Keratinocyte (primary cell): ENCODE measurements around the gene GZMH. TPM values are rescaled to one million over a fixed set of nuclear protein-coding genes. Genes with fewer than 3 reads are reported as not detected.
"Not testable (repeated sequence)": the region's sequence is repeated elsewhere in the genome, so short reads cannot be mapped to it uniquely, and the experiment has no call there.

ENCODE experiments used
- DNase-seq: peaks from one replicate; pipeline ENCODE4 v3.0.0-alpha.2; 2011; ENCODE audit warnings: low read depth, missing footprints, low spot score
- FAIRE-seq: peaks from 2 replicates; lab custom pipeline; 2011; peaks lifted over from hg19 to GRCh38; lab: Jason Lieb, UNC
- H2AFZ ChIP-seq: 2 replicates; pipeline ENCODE4 v1.6.0; 2012; ENCODE audit warnings: low read length, control low read depth, inconsistent platforms; ENCODE audit not compliant: control insufficient read depth
- H3K27ac ChIP-seq: 2 replicates; pipeline ENCODE4 v1.5.1; 2011; ENCODE audit warnings: low read length; ENCODE audit not compliant: control insufficient read depth, insufficient read depth
- H3K27me3 ChIP-seq: 3 replicates; pipeline ENCODE4 v1.6.0; 2011; ENCODE audit warnings: low read length; ENCODE audit not compliant: control insufficient read depth, insufficient read depth; ENCODE audit errors: extremely low read depth
- H3K36me3 ChIP-seq, 2 experiments: 2 replicates in 1 of 2; 3 replicates in 1 of 2; pipeline ENCODE4 v1.5.1; 2011; ENCODE audit warnings: low read length in 2 of 2, mild to moderate bottlenecking in 1 of 2; ENCODE audit not compliant: control insufficient read depth in 2 of 2, insufficient read depth in 2 of 2; ENCODE audit errors: extremely low read depth in 1 of 2
- H3K4me1 ChIP-seq: 3 replicates; pipeline ENCODE4 v1.5.1; 2011; ENCODE audit warnings: low read length; ENCODE audit not compliant: control insufficient read depth, insufficient read depth; ENCODE audit errors: extremely low read depth
- H3K4me2 ChIP-seq: 3 replicates; pipeline ENCODE4 v1.6.0; 2011; ENCODE audit warnings: low read depth, low read length; ENCODE audit not compliant: control insufficient read depth, insufficient read depth; ENCODE audit errors: extremely low read depth
- H3K4me3 ChIP-seq, 3 experiments: fragments of 200-600 bp in 1 of 3; sonication (generic) in 1 of 3; 2 replicates in 2 of 3; 3 replicates in 1 of 3; pipeline ENCODE4 v1.5.1; 2011 to 2016; ENCODE audit warnings: low read length in 3 of 3, mild to moderate bottlenecking in 3 of 3, control low read depth in 2 of 3, inconsistent platforms in 1 of 3, low read depth in 1 of 3, mixed read lengths in 1 of 3, mixed run types in 1 of 3, moderate library complexity in 1 of 3; ENCODE audit not compliant: control insufficient read depth in 2 of 3, insufficient read depth in 2 of 3; ENCODE audit errors: extremely low read depth in 1 of 3
- H3K79me2 ChIP-seq: 2 replicates; pipeline ENCODE4 v1.6.0; 2012; ENCODE audit warnings: low read length; ENCODE audit not compliant: control insufficient read depth, insufficient read depth
- H3K9ac ChIP-seq: 3 replicates; pipeline ENCODE4 v1.6.0; 2011; ENCODE audit warnings: low read length; ENCODE audit not compliant: control insufficient read depth, insufficient read depth; ENCODE audit errors: extremely low read depth
- H3K9me1 ChIP-seq: 3 replicates; pipeline ENCODE4 v1.6.0; 2011; ENCODE audit warnings: low read length; ENCODE audit not compliant: control insufficient read depth, insufficient read depth; ENCODE audit errors: extremely low read depth
- H3K9me3 ChIP-seq: 2 replicates; pipeline ENCODE4 v1.5.1; 2012; ENCODE audit warnings: low read depth, low read length; ENCODE audit not compliant: control insufficient read depth
- H4K20me1 ChIP-seq: 3 replicates; pipeline ENCODE4 v1.6.0; 2011; ENCODE audit warnings: low read length; ENCODE audit not compliant: control insufficient read depth, insufficient read depth; ENCODE audit errors: extremely low read depth
- EZH2 ChIP-seq: IDR thresholded peaks from one replicate; pipeline ENCODE4 v1.6.1; 2012; ENCODE audit warnings: inconsistent platforms, mild to moderate bottlenecking, low read length, moderate library complexity
- dilution Hi-C: fragments of 300-500 bp; cut with MboI; formaldehyde crosslinking; loops from one replicate; pipeline ENCODE4 v1.7.0; 2020; ENCODE audit warnings: low sequenced_read_pairs; ENCODE audit not compliant: extremely low pct_ligation_motif_present
- polyA minus RNA-seq, 3 experiments: library from RNA; depleted of rRNA, polyadenylated mRNA; stranded (reverse); fragments of >200 nt; gene quantifications; 1 replicate in 1 of 3; 2 replicates in 1 of 3; 3 replicates in 1 of 3; pipeline ENCODE4 v1.2.3, GENCODE V29; 2011
- polyA plus RNA-seq, 5 experiments: library from polyadenylated mRNA; depleted of rRNA in 3 of 5; stranded (reverse) in 3 of 5; stranded (forward) in 1 of 5; unstranded in 1 of 5; fragments of >200 nt; gene quantifications; 1 replicate in 1 of 5; 2 replicates in 3 of 5; 3 replicates in 1 of 5; pipeline versions ENCODE4 v1.2.1 to v1.2.3, GENCODE V29; 2011 to 2012; ENCODE audit warnings: missing spikeins in 2 of 5, low read depth in 1 of 5, low replicate concordance in 1 of 5
- TF ChIP-seq, protein P1 (sequence below), 3 experiments: IDR thresholded peaks in 1 of 3; conservative IDR thresholded peaks in 1 of 3; optimal IDR thresholded peaks in 1 of 3; 2 replicates in 2 of 3; 3 replicates in 1 of 3; pipeline versions ENCODE3 to v1.5.1; 2011; ENCODE audit warnings: low read length in 3 of 3, mild to moderate bottlenecking in 3 of 3, moderate library complexity in 2 of 3, control low read depth in 1 of 3, inconsistent platforms in 1 of 3; ENCODE audit not compliant: insufficient read depth in 2 of 3; ENCODE audit errors: extremely low read depth in 1 of 3

Gene GZMH, protein sequence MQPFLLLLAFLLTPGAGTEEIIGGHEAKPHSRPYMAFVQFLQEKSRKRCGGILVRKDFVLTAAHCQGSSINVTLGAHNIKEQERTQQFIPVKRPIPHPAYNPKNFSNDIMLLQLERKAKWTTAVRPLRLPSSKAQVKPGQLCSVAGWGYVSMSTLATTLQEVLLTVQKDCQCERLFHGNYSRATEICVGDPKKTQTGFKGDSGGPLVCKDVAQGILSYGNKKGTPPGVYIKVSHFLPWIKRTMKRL
- polyA plus RNA-seq (0.14 TPM in 1 of 3 replicates, not detected in the others), polyA minus RNA-seq (not detected in 3 replicates)
- polyA plus RNA-seq (2011; ENCODE audit: low read depth): not detected
- not detected in 2 replicates for polyA plus RNA-seq (2011; cell fraction: cytosol; rRNA removed)
- not detected in 2 replicates for polyA plus RNA-seq (2011; cell fraction: nucleus; rRNA removed)
- not detected in 2 replicates for polyA plus RNA-seq (2012; ENCODE audit: low replicate concordance)
- not detected for polyA minus RNA-seq (2011; cell fraction: cytosol; rRNA and poly(A)+ RNA removed)
- polyA minus RNA-seq (2011; cell fraction: nucleus; rRNA and poly(A)+ RNA removed): not detected in 2 replicates

DNA sequence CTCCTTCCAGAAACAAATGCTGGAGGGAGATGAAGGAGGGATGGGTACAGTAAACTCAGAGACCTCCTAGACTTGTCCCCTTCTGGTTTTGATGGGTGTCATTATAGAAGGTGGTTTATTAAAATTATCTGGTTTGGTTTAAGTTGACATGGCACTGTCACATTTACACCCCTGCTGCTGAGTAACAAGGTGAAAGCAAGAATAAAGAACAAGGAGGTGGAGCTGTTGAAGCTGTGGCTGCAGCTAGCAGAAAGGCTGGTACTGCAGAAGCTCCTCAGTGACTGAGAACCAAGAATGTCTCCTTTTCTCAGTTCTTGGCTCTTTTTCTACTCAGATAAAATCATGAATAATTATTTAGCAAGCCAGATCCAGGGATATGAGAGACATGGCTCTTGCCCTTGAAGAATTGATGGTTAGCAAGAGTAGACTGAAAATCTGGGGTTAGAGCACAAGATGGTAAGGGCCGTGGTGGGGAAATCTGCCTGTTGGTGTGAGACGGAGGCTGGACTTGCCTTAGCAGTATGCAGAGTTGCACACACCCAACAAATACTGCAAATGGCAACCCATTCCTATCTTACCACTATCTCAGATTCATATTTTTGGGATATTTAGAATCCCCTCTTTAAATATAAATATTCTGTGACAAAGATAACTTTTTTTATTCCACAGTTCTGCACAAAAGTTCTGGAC, at the start of gene GZMH:
Gene GZMH (minus strand): TSS at position 31 of the 690 bp plus-strand sequence. CDS start 72 bp downstream, outside the sequence.
- Histone ChIP-seq H3K9me3 (no peaks in the 10 kb centered on the region), H3K4me2 (no peak within 1 kb of the TSS), H3K36me3 (no peaks in the 10 kb centered on the region), H2AFZ (no peak within 1 kb of the TSS), H3K9ac (no peak within 1 kb of the TSS), H3K9me1 (no peaks in the 10 kb centered on the region), H4K20me1 (no peaks in the 10 kb centered on the region), H3K79me2 (no peaks in the 10 kb centered on the region), H3K27me3 (no peaks in the 10 kb centered on the region), H3K4me1 (peaks cover 20% of the 10 kb centered on the region), H3K4me3 (no peak within 1 kb of the TSS), H3K27ac (no peak within 1 kb of the TSS)
- DNase-seq: no peak
- dilution Hi-C loops: no loop called here
- no peak for TF ChIP-seq EZH2
- TF ChIP-seq, protein P1, sequence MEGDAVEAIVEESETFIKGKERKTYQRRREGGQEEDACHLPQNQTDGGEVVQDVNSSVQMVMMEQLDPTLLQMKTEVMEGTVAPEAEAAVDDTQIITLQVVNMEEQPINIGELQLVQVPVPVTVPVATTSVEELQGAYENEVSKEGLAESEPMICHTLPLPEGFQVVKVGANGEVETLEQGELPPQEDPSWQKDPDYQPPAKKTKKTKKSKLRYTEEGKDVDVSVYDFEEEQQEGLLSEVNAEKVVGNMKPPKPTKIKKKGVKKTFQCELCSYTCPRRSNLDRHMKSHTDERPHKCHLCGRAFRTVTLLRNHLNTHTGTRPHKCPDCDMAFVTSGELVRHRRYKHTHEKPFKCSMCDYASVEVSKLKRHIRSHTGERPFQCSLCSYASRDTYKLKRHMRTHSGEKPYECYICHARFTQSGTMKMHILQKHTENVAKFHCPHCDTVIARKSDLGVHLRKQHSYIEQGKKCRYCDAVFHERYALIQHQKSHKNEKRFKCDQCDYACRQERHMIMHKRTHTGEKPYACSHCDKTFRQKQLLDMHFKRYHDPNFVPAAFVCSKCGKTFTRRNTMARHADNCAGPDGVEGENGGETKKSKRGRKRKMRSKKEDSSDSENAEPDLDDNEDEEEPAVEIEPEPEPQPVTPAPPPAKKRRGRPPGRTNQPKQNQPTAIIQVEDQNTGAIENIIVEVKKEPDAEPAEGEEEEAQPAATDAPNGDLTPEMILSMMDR (optimal IDR thresholded peaks at IDR 0.05 in 1 of 3, IDR thresholded peaks at IDR 0.05 in 1 of 3, conservative IDR thresholded peaks at IDR 0.05 in 1 of 3; ENCODE audit: extremely low read depth in 1 of 3, insufficient read depth in 2 of 3, low read length in 3 of 3): no peak
- no peak for FAIRE-seq

DNA sequence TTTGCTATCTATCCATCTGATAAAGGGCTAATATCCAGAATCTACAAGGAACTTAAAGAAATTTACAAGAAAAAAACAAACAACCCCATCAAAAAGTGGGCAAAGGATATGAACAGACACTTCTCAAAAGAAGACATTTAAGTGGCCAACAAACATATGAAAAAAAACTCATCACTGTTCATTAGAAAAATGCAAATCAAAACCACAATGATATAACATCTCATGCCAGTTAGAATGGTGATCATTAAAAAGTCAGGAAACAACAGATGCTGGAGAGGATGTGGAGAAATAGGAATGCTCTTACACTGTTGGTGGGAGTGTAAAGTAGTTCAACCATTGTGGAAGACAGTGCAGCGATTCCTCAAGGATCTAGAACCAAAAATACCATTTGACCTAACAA, 38.9 kb upstream of the GZMH start:
- H4K20me1 ChIP-seq, DNase-seq, FAIRE-seq, H2AFZ ChIP-seq, H3K4me2 ChIP-seq, H3K4me1 ChIP-seq, H3K36me3 ChIP-seq, dilution Hi-C loops, H3K4me3 ChIP-seq, H3K79me2 ChIP-seq, H3K9me3 ChIP-seq, H3K27me3 ChIP-seq, H3K9me1 ChIP-seq, H3K9ac ChIP-seq, H3K27ac ChIP-seq: not testable (repeated sequence)
